AG04450 (cell line): ENCODE results near the gene RASSF7. TPM values are rescaled to one million over a fixed set of nuclear protein-coding genes. Genes with fewer than 3 reads are reported as not detected.

Experiments used
- CTCF ChIA-PET: fragments of 300-600, 350-600 bp; formaldehyde crosslinking; extraction: SDS; loops from one replicate; lab custom pipeline; 2022; ENCODE audit warnings: antibody characterized with exemption, inconsistent platforms; lab: Charles Lee
- POLR2A ChIA-PET: fragments of 350-600 bp; formaldehyde crosslinking; extraction: SDS; loops from one replicate; lab custom pipeline; 2021; ENCODE audit warnings: antibody characterized with exemption, inconsistent platforms; lab: Yijun Ruan, JAX
- DNase-seq: peaks from one replicate; pipeline ENCODE4 v3.0.0-alpha.2; 2011; ENCODE audit warnings: low read depth, low spot score
- H3K27ac ChIP-seq: one replicate; pipeline ENCODE4 v1.5.1; 2012; ENCODE audit warnings: low read depth, low read length, control low read depth
- H3K27me3 ChIP-seq: one replicate; pipeline ENCODE4 v1.6.0; 2012; ENCODE audit warnings: low read length; ENCODE audit not compliant: control insufficient read depth, insufficient read depth
- H3K4me3 ChIP-seq: 2 replicates; pipeline ENCODE4 v1.5.1; 2011; ENCODE audit warnings: mild to moderate bottlenecking, low read depth, low read length, control low read depth
- H3K9me3 ChIP-seq: 2 replicates; pipeline ENCODE4 v1.5.1; 2012; ENCODE audit warnings: low read length; ENCODE audit not compliant: control insufficient read depth, insufficient read depth
- polyA plus RNA-seq: library from polyadenylated mRNA; depleted of rRNA; stranded (reverse); fragments of >200 nt; gene quantifications from 2 replicates; pipeline ENCODE4 v1.2.3, GENCODE V29; 2011
- TF ChIP-seq, protein P1 (sequence below): IDR thresholded peaks from 2 replicates; pipeline ENCODE4 v1.5.1; 2011; ENCODE audit warnings: low read depth, low read length, control low read depth, inconsistent platforms

RASSF7 gene
- polyA plus RNA-seq, 1 experiment = 2.5 TPM

DNA sequence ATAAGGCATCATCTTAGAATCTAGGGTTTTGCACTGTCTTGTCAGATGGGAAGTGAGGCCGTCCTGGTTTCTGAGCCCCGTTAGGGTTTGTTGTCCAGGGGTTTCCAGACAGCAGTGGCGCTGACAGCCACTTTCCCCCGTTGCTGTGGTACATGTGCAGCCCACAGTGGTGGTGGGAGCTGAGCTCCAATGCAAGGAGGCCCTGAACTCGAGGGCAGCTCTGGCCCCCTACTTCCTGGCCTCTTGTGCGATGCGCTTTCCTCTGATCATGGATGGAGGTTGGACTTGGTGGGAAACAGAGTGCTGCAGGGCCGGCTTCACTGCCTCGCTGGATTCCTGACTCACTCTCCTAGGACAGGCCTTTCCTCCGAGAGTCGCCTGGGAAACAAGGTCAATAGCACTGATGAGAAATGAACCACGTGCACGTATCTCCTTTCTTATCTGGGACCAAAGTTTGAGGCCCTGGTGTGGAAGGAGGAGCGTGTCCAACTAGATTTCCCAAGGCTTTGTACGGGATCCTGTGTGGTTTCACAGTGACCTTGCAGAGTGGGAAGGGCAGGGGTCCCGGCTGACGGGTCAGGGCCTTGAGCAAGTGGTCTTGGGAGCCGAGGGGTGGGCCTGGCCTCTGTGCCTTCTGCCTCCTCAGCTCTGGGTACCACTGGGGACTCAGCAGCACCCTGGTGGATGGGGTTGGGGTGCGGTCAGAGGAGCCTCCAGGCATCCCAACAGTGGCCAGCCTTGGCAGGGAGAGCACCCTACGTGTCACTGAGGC is 19.2 kb downstream of the RASSF7 start:
- no peaks in the 10 kb centered on the region; the same call in 1 of the 2 replicates for H3K9me3 ChIP-seq
- DNase-seq = no peak
- POLR2A ChIA-PET = no interaction called here
- no peak overlapping the region for H3K4me3 ChIP-seq
- no peak overlapping the region for H3K27ac ChIP-seq
- CTCF ChIA-PET = no interaction called here
- TF ChIP-seq, protein P1, sequence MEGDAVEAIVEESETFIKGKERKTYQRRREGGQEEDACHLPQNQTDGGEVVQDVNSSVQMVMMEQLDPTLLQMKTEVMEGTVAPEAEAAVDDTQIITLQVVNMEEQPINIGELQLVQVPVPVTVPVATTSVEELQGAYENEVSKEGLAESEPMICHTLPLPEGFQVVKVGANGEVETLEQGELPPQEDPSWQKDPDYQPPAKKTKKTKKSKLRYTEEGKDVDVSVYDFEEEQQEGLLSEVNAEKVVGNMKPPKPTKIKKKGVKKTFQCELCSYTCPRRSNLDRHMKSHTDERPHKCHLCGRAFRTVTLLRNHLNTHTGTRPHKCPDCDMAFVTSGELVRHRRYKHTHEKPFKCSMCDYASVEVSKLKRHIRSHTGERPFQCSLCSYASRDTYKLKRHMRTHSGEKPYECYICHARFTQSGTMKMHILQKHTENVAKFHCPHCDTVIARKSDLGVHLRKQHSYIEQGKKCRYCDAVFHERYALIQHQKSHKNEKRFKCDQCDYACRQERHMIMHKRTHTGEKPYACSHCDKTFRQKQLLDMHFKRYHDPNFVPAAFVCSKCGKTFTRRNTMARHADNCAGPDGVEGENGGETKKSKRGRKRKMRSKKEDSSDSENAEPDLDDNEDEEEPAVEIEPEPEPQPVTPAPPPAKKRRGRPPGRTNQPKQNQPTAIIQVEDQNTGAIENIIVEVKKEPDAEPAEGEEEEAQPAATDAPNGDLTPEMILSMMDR = no peak
- peaks cover 3% of the 10 kb centered on the region for H3K27me3 ChIP-seq

DNA sequence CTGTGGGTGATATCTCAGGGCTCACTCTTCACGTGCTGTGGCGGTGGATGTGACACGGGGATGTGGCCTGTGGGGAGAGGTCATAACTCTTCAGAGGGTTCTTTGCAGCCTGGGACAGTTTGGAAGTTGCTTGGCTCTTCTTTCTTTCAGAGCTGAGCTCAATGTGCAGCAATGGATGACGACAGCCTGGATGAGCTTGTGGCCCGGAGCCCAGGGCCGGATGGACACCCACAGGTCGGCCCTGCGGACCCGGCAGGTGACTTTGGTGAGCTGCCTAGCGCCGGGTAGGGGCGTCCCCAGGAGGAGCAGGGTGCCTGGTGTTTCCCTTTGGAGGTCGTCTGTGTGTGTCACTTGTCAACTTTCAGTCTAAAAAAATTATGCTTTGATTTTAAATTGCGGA is 20.6 kb downstream of the RASSF7 start:
- no peak for DNase-seq
- Histone ChIP-seq H3K4me3 (no peak overlapping the region), H3K27ac (no peak overlapping the region), H3K27me3 (no peaks in the 10 kb centered on the region), H3K9me3 (no peaks in the 10 kb centered on the region; the same call in 1 of the 2 replicates)
- POLR2A ChIA-PET = no interaction called here
- CTCF ChIA-PET = no interaction called here
- TF ChIP-seq, protein P1 = no peak

DNA sequence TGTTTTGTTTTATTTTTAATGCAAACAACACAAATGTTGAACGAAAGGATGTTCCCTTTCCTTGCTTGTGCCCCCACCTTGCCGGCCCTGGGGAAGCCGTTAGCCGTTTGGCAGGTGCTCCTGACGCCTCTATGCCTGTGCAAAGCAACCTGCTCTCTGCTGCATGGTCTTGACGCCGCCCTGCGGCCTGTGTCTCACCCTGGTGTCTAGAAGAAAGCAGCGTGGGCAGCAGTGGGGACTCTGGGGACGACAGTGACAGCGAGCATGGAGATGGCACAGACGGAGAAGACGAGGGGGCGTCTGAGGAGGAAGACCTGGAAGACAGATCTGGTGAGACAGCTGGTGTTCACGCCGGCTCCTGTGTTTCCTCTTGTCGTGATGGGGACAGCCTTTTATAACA is 21.0 kb downstream of the RASSF7 start:
- POLR2A ChIA-PET = no interaction called here
- no peak for DNase-seq
- H3K27ac ChIP-seq = no peak overlapping the region

DNA sequence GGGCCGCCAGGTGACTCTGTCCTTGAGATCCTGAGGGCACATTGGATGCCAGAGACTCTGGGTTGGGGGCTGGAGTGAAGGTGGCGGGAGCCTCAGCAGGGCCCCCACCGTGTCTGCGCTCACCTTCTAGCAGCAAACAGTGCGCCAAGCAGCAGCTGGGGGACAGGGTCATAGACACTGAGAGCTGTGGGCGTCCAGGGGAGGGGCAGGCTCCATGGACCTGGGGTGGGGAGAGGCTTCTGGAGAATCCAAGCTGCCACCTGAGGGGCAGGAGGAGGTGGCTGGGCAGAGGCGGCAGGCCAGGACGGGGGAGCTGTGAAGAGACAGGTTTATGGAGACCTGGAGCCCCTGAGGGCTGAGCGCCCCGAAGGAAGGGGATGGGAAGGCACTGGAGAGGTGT is 23.5 kb downstream of the RASSF7 start:
- CTCF ChIA-PET = no interaction called here

More for the DNA sequence above, 21.0 kb downstream of the RASSF7 start:
- CTCF ChIA-PET = no interaction called here
- TF ChIP-seq, protein P1 = no peak
- H3K27me3 ChIP-seq = no peaks in the 10 kb centered on the region
- H3K9me3 ChIP-seq = no peaks in the 10 kb centered on the region; the same call in 1 of the 2 replicates
- no peak overlapping the region for H3K4me3 ChIP-seq

More for the DNA sequence above, 23.5 kb downstream of the RASSF7 start:
- TF ChIP-seq, protein P1 = no peak
- Histone ChIP-seq H3K9me3 (no peaks in the 10 kb centered on the region; the same call in 1 of the 2 replicates), H3K27me3 (no peaks in the 10 kb centered on the region), H3K27ac (no peak overlapping the region), H3K4me3 (no peak overlapping the region)
- POLR2A ChIA-PET = interaction anchor here (0.6 kb wide), 1 partner anchor 53 kb away, joined by 3 read pairs; no protein-coding TSS in a partner anchor
- no peak for DNase-seq
